Type B pancreatic cell (in vitro differentiated cells): ENCODE results near the gene IGF2R. TPM values are rescaled to one million over a fixed set of nuclear protein-coding genes. Genes with fewer than 3 reads are reported as not detected.
"Not testable (repeated sequence)": the region's sequence is repeated elsewhere in the genome, so short reads cannot be mapped to it uniquely, and the experiment has no call there.

Source experiments
- DNase-seq: peaks from one replicate; pipeline ENCODE4 v3.0.0; 2021; ENCODE audit warnings: mixed read lengths; ENCODE audit not compliant: unreplicated experiment; ENCODE audit errors: extremely low spot score
- H3K27ac Mint-ChIP-seq: 2 replicates; pipeline ENCODE4 v1.8.0; 2021; ENCODE audit warnings: mild to moderate bottlenecking, mixed read lengths
- H3K27me3 Mint-ChIP-seq: 2 replicates; pipeline ENCODE4 v1.8.0; 2021; ENCODE audit warnings: mixed read lengths
- H3K36me3 Mint-ChIP-seq: 2 replicates; pipeline ENCODE4 v1.8.0; 2021; ENCODE audit warnings: mixed read lengths
- H3K4me1 Mint-ChIP-seq: one replicate; pipeline ENCODE4 v1.8.0; 2021; ENCODE audit warnings: mixed read lengths; ENCODE audit not compliant: unreplicated experiment
- H3K4me3 Mint-ChIP-seq: 2 replicates; pipeline ENCODE4 v1.8.0; 2021; ENCODE audit warnings: mild to moderate bottlenecking, mixed read lengths
- H3K9me3 Mint-ChIP-seq: 2 replicates; pipeline ENCODE4 v1.8.0; 2021; ENCODE audit warnings: mixed read lengths
- CTCF ChIP-seq: fragments of 200-600 bp; sonication (generic); conservative IDR thresholded peaks from 2 replicates; pipeline ENCODE4 v1.5.0; 2021; ENCODE audit warnings: antibody characterized with exemption, mild to moderate bottlenecking
- total RNA-seq: library from RNA; stranded (reverse); gene quantifications from 2 replicates; pipeline ENCODE4 v1.2.1, GENCODE V29; 2021; ENCODE audit warnings: low replicate concordance

Gene IGF2R
- total RNA-seq, 1 donor from 2014 or later = 79.8 TPM

- Mint-ChIP-seq H3K9me3 (no peaks in the 10 kb centered on the region), H3K4me3 (no peak overlapping the region), H3K4me1 (peaks cover 9% of the 10 kb centered on the region), H3K27ac (peak overlapping the region; percentile 36), H3K27me3 (no peaks in the 10 kb centered on the region), H3K36me3 (peaks cover 38% of the 10 kb centered on the region)
- TF ChIP-seq CTCF = no peak
- no peak for DNase-seq
These were observed 137.8 kb downstream of the IGF2R start for GRCh38 chr6:160106701-160107100.

- Mint-ChIP-seq H3K27me3 (no peaks in the 10 kb centered on the region), H3K27ac (peak overlapping the region; percentile 20), H3K4me3 (no peak overlapping the region), H3K9me3 (no peaks in the 10 kb centered on the region), H3K4me1 (peaks cover 11% of the 10 kb centered on the region), H3K36me3 (peaks cover 45% of the 10 kb centered on the region)
- DNase-seq = no peak
- no peak for TF ChIP-seq CTCF
These were observed 139.2 kb downstream of the IGF2R start for GRCh38 chr6:160108077-160108476.

GRCh38 chr6:160110586-160111123, 141.8 kb downstream of the IGF2R start:
- no peaks in the 10 kb centered on the region for H3K9me3 Mint-ChIP-seq
- no peak overlapping the region for H3K4me3 Mint-ChIP-seq
- no peaks in the 10 kb centered on the region for H3K27me3 Mint-ChIP-seq
- DNase-seq = no peak
- H3K27ac Mint-ChIP-seq = no peak overlapping the region
- peaks cover 11% of the 10 kb centered on the region for H3K4me1 Mint-ChIP-seq
- no peak for TF ChIP-seq CTCF
- peaks cover 41% of the 10 kb centered on the region for H3K36me3 Mint-ChIP-seq

- no peaks in the 10 kb centered on the region for H3K27me3 Mint-ChIP-seq
- no peak overlapping the region for H3K27ac Mint-ChIP-seq
- TF ChIP-seq CTCF = no peak
- no peak overlapping the region for H3K4me3 Mint-ChIP-seq
- peaks cover 11% of the 10 kb centered on the region for H3K4me1 Mint-ChIP-seq
- H3K9me3 Mint-ChIP-seq = no peaks in the 10 kb centered on the region
- no peak for DNase-seq
- H3K36me3 Mint-ChIP-seq = peaks cover 33% of the 10 kb centered on the region
These were observed 142.9 kb downstream of the IGF2R start for GRCh38 chr6:160111806-160112205.

- TF ChIP-seq CTCF = no peak
- DNase-seq = no peak
- Mint-ChIP-seq H3K27ac (no peak overlapping the region), H3K27me3 (no peaks in the 10 kb centered on the region), H3K4me1 (peaks cover 11% of the 10 kb centered on the region), H3K4me3 (no peak overlapping the region), H3K9me3 (no peaks in the 10 kb centered on the region), H3K36me3 (peaks cover 29% of the 10 kb centered on the region)
These were observed 143.9 kb downstream of the IGF2R start for GRCh38 chr6:160112628-160113299.

- H3K27me3 Mint-ChIP-seq, H3K9me3 Mint-ChIP-seq, H3K27ac Mint-ChIP-seq, H3K4me3 Mint-ChIP-seq, DNase-seq: not testable (repeated sequence)
- peaks cover 11% of the 10 kb centered on the region for H3K4me1 Mint-ChIP-seq
- H3K36me3 Mint-ChIP-seq = peaks cover 29% of the 10 kb centered on the region
These were observed 145.7 kb downstream of the IGF2R start for GRCh38 chr6:160114536-160114935.
